Central memory CD8-positive, alpha-beta T cell (primary cell): ENCODE data around the gene RGS19.

Experiments used
- ATAC-seq: fragments of 150-1000 bp; cut with Tn5 transposase; replicated peaks from 2 replicates; pipeline ENCODE4 v1.10.0; 2022; ENCODE audit warnings: mild to moderate bottlenecking, moderate FRiP score, moderate number of reproducible peaks; ENCODE audit not compliant: poor library complexity, severe bottlenecking; ENCODE audit errors: extremely low read depth
- DNase-seq, 2 donors: peaks; one replicate each; pipeline ENCODE4 v3.0.0; 2021; ENCODE audit warnings: low spot score in 2 of 2
- H3K27ac Mint-ChIP-seq: one replicate; pipeline ENCODE4 v1.8.0; 2022; ENCODE audit warnings: low read depth, mild to moderate bottlenecking, moderate library complexity, mixed read lengths
- H3K27me3 Mint-ChIP-seq: one replicate; pipeline ENCODE4 v1.8.0; 2022; ENCODE audit warnings: mixed read lengths
- H3K36me3 Mint-ChIP-seq: one replicate; pipeline ENCODE4 v1.8.0; 2022; ENCODE audit warnings: mild to moderate bottlenecking, moderate library complexity, mixed read lengths; ENCODE audit not compliant: insufficient read depth
- H3K4me1 Mint-ChIP-seq: one replicate; pipeline ENCODE4 v1.8.0; 2022; ENCODE audit warnings: mixed read lengths
- H3K4me3 Mint-ChIP-seq: one replicate; pipeline ENCODE4 v1.8.0; 2022; ENCODE audit warnings: mild to moderate bottlenecking, moderate library complexity, mixed read lengths
- H3K9me3 Mint-ChIP-seq: one replicate; pipeline ENCODE4 v1.8.0; 2022; ENCODE audit warnings: mixed read lengths

RGS19 gene

GRCh38 chr20:64033981-64034493 is 45.3 kb downstream of the RGS19 start:
- peaks cover 51% of the 10 kb centered on the region for H3K4me1 Mint-ChIP-seq
- H3K4me3 Mint-ChIP-seq, result peak overlapping the region; percentile 70
- no peaks in the 10 kb centered on the region for H3K27me3 Mint-ChIP-seq
- peaks cover 37% of the 10 kb centered on the region for H3K36me3 Mint-ChIP-seq
- H3K27ac Mint-ChIP-seq, result peak overlapping the region; percentile 77
- ATAC-seq (no peak), DNase-seq (no peak)
- no peaks in the 10 kb centered on the region for H3K9me3 Mint-ChIP-seq

- ATAC-seq (no peak), DNase-seq (no peak)
- Mint-ChIP-seq H3K27me3 (no peaks in the 10 kb centered on the region), H3K4me1 (peaks cover 51% of the 10 kb centered on the region), H3K9me3 (no peaks in the 10 kb centered on the region), H3K4me3 (no peak overlapping the region), H3K36me3 (peaks cover 41% of the 10 kb centered on the region), H3K27ac (no peak overlapping the region)
These were observed 46.4 kb downstream of the RGS19 start for GRCh38 chr20:64032706-64033624.

- Mint-ChIP-seq H3K4me3 (no peak overlapping the region), H3K9me3 (no peaks in the 10 kb centered on the region), H3K27me3 (no peaks in the 10 kb centered on the region), H3K4me1 (peaks cover 43% of the 10 kb centered on the region), H3K36me3 (peaks cover 43% of the 10 kb centered on the region), H3K27ac (no peak overlapping the region)
- DNase-seq, result no peak
- no peak for ATAC-seq
These were observed 47.5 kb downstream of the RGS19 start for GRCh38 chr20:64031822-64032314.

- Mint-ChIP-seq H3K27me3 (no peaks in the 10 kb centered on the region), H3K9me3 (no peaks in the 10 kb centered on the region), H3K4me3 (no peak overlapping the region), H3K27ac (no peak overlapping the region), H3K4me1 (peaks cover 29% of the 10 kb centered on the region), H3K36me3 (peaks cover 45% of the 10 kb centered on the region)
- ATAC-seq (no peak), DNase-seq (no peak)
These were observed 48.8 kb downstream of the RGS19 start for GRCh38 chr20:64030371-64031134.

- Mint-ChIP-seq H3K27ac (no peak overlapping the region), H3K27me3 (no peaks in the 10 kb centered on the region), H3K4me1 (peaks cover 19% of the 10 kb centered on the region), H3K4me3 (no peak overlapping the region), H3K36me3 (peaks cover 46% of the 10 kb centered on the region), H3K9me3 (no peaks in the 10 kb centered on the region)
- ATAC-seq (no peak), DNase-seq (no peak)
These were observed 49.8 kb downstream of the RGS19 start for GRCh38 chr20:64029293-64030117.

- H3K36me3 Mint-ChIP-seq, result peaks cover 45% of the 10 kb centered on the region
- no peaks in the 10 kb centered on the region for H3K9me3 Mint-ChIP-seq
These were observed 51.2 kb downstream of the RGS19 start for GRCh38 chr20:64027981-64028685.

GRCh38 chr20:64025826-64026412 is 53.4 kb downstream of the RGS19 start:
- H3K36me3 Mint-ChIP-seq, result peaks cover 42% of the 10 kb centered on the region
- DNase-seq (no peak), ATAC-seq (no peak)
- no peaks in the 10 kb centered on the region for H3K27me3 Mint-ChIP-seq
- H3K27ac Mint-ChIP-seq, result no peak overlapping the region
- no peaks in the 10 kb centered on the region for H3K9me3 Mint-ChIP-seq
- no peaks in the 10 kb centered on the region for H3K4me1 Mint-ChIP-seq
- no peak overlapping the region for H3K4me3 Mint-ChIP-seq

More at GRCh38 chr20:64027981-64028685, 51.2 kb downstream of the RGS19 start:
- ATAC-seq (no peak), DNase-seq (no peak)
- Mint-ChIP-seq H3K27me3 (no peaks in the 10 kb centered on the region), H3K4me1 (peaks cover 9% of the 10 kb centered on the region), H3K27ac (peak overlapping the region; percentile 65), H3K4me3 (no peak overlapping the region)

- Mint-ChIP-seq H3K27ac (no peak overlapping the region), H3K36me3 (peaks cover 38% of the 10 kb centered on the region), H3K27me3 (no peaks in the 10 kb centered on the region), H3K4me3 (no peak overlapping the region), H3K4me1 (no peaks in the 10 kb centered on the region), H3K9me3 (no peaks in the 10 kb centered on the region)
- ATAC-seq (no peak), DNase-seq (no peak)
These were observed 54.1 kb downstream of the RGS19 start for GRCh38 chr20:64025101-64025825.

GRCh38 chr20:64024141-64024990 is 55.0 kb downstream of the RGS19 start:
- no peak overlapping the region for H3K27ac Mint-ChIP-seq
- ATAC-seq, result no peak
- H3K27me3 Mint-ChIP-seq, result no peaks in the 10 kb centered on the region
- H3K4me3 Mint-ChIP-seq, result no peak overlapping the region
- no peaks in the 10 kb centered on the region for H3K4me1 Mint-ChIP-seq
- peaks cover 39% of the 10 kb centered on the region for H3K36me3 Mint-ChIP-seq
- no peak for DNase-seq
- H3K9me3 Mint-ChIP-seq, result no peaks in the 10 kb centered on the region

- no peaks in the 10 kb centered on the region for H3K4me1 Mint-ChIP-seq
- H3K4me3 Mint-ChIP-seq, result no peak overlapping the region
- ATAC-seq (no peak), DNase-seq (no peak)
- no peaks in the 10 kb centered on the region for H3K9me3 Mint-ChIP-seq
- no peak overlapping the region for H3K27ac Mint-ChIP-seq
- no peaks in the 10 kb centered on the region for H3K27me3 Mint-ChIP-seq
- peaks cover 40% of the 10 kb centered on the region for H3K36me3 Mint-ChIP-seq
These were observed 55.8 kb downstream of the RGS19 start for GRCh38 chr20:64023361-64024140.
